ENCODE measurements around the gene SARDH. TPM values are rescaled to one million over a fixed set of nuclear protein-coding genes. Genes with fewer than 3 reads are reported as not detected.

SARDH gene
- total RNA-seq, 1 experiment from 2014 or later, result 5.6 TPM

DNA sequence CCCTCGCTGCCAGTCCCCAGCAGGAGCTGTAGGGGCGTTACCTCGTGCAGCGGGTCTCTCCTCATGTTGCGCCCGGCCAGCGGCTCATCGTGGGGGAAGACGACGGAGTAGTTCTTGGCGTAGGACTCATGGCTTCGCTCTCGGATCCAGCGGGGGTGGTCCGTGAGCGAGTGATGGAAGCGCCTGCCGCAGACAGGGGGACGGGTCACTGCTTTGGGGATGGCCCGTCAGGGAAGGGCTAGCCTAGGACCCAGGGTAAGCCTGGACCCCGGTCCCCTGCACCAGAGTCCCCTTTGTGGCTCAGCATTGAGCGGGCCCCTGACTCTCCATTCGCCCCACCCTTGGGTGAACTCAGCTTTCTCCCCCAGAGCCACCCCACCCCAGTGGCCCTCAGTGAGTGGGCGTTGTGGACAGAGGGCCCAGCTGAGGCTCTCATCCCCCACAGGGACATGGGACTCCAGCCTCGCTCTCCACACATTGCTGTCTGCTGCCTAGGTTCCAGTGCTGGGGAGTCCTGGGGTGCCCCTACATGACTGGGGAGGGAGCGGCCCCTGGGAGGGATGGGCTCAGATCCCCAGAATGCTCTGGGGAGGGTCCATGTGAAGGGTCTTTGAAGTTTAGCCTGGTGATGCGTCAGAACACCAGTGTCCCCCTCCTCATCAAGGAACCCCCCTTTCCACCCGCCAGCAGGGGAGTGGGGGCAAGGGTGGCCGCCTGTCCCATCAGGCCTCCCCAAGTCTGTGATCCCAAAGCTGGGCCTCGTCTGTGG is 29.7 kb downstream of the SARDH start:
- H3K9me2 ChIP-seq (ENCODE audit: insufficient read depth), result no peaks in the 10 kb centered on the region
- H4K20me1 ChIP-seq (ENCODE audit: insufficient read depth), result no peaks in the 10 kb centered on the region
- intact Hi-C loops (cut with micrococcal nuclease), result no loop called here
- BruUV-seq (replicated peaks), result no TSS peak
- no peak overlapping the region for H2AFZ ChIP-seq (ENCODE audit: low read depth, low read length, poor library complexity, severe bottlenecking)
- no peak overlapping the region for H3K27ac ChIP-seq (ENCODE audit: low read depth, low read length)
- ATAC-seq (no peak), DNase-seq (ENCODE audit: low read depth, low spot score) (no peak)
- H3K27me3 ChIP-seq (ENCODE audit: insufficient read depth, low read length), result no peaks in the 10 kb centered on the region
- H3K9ac ChIP-seq (ENCODE audit: low read length), result no peak overlapping the region
- ChIA-PET RAD21 (ENCODE audit: low non-redundant PET in 1 of 2, low total read pairs in 2 of 2, uncharacterized antibody in 2 of 2, unreplicated experiment in 2 of 2) (no interaction called here), CTCF (no interaction called here), POLR2A (no interaction called here)
- no peaks in the 10 kb centered on the region for H3K9me3 ChIP-seq (ENCODE audit: control insufficient read depth in 1 of 2, insufficient read depth in 1 of 2, low read depth in 1 of 2, low read length in 2 of 2)
- no peak overlapping the region for H3K4me3 ChIP-seq (replicated peaks in 1 of 2; ENCODE audit: low read depth in 1 of 2, low read length in 2 of 2)
- H3K4me2 ChIP-seq (ENCODE audit: low read length), result no peak overlapping the region
- TF ChIP-seq SP1 (IDR thresholded peaks at IDR 0.05; ENCODE audit: low read depth), result no peak
- no peak for TF ChIP-seq CTCF (IDR thresholded peaks at IDR 0.05 in 2 of 3, conservative IDR thresholded peaks at IDR 0.05 in 1 of 3; ENCODE audit: borderline replicate concordance in 1 of 3, insufficient read depth in 1 of 3, low read depth in 2 of 3, low read length in 2 of 3)
- TF ChIP-seq POLR2A (IDR thresholded peaks at IDR 0.05; ENCODE audit: borderline replicate concordance, extremely low read depth, insufficient read depth, insufficient read length), result no peak
- no peak for TF ChIP-seq REST (IDR thresholded peaks at IDR 0.05; ENCODE audit: low read depth)
- no peak for TF ChIP-seq EZH2phosphoT487 (IDR thresholded peaks at IDR 0.05; ENCODE audit: borderline replicate concordance)
- no peak for TF ChIP-seq ZNF274 (IDR thresholded peaks at IDR 0.05; ENCODE audit: low read depth, low read length)
- no peak for TF ChIP-seq ZFX (IDR thresholded peaks at IDR 0.05)
- no peak for TF ChIP-seq RAD21 (IDR thresholded peaks at IDR 0.05; ENCODE audit: low read depth)
- TF ChIP-seq CBX3 (IDR thresholded peaks at IDR 0.05; ENCODE audit: low read depth), result no peak
- TF ChIP-seq EGR1 (IDR thresholded peaks at IDR 0.05; ENCODE audit: low read depth), result no peak
- TF ChIP-seq, protein P1, sequence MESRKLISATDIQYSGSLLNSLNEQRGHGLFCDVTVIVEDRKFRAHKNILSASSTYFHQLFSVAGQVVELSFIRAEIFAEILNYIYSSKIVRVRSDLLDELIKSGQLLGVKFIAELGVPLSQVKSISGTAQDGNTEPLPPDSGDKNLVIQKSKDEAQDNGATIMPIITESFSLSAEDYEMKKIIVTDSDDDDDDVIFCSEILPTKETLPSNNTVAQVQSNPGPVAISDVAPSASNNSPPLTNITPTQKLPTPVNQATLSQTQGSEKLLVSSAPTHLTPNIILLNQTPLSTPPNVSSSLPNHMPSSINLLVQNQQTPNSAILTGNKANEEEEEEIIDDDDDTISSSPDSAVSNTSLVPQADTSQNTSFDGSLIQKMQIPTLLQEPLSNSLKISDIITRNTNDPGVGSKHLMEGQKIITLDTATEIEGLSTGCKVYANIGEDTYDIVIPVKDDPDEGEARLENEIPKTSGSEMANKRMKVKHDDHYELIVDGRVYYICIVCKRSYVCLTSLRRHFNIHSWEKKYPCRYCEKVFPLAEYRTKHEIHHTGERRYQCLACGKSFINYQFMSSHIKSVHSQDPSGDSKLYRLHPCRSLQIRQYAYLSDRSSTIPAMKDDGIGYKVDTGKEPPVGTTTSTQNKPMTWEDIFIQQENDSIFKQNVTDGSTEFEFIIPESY (IDR thresholded peaks at IDR 0.05; ENCODE audit: extremely low read depth, insufficient replicate concordance, low read length), result no peak
- no peak for TF ChIP-seq ELF1 (IDR thresholded peaks at IDR 0.05; ENCODE audit: borderline replicate concordance, low read depth)
- no peak for TF ChIP-seq MAX (IDR thresholded peaks at IDR 0.05)
- no peak for TF ChIP-seq FOSL1 (IDR thresholded peaks at IDR 0.05; ENCODE audit: low read depth)
- no peak for TF ChIP-seq JUND (IDR thresholded peaks at IDR 0.05)
- no peak for TF ChIP-seq YY1 (IDR thresholded peaks at IDR 0.05; ENCODE audit: extremely low read depth, insufficient replicate concordance, low read depth, low read length)
- H3K36me3 ChIP-seq (ENCODE audit: control insufficient read depth in 1 of 2, insufficient read depth in 2 of 2, low read length in 2 of 2), result no peaks in the 10 kb centered on the region
- no peaks in the 10 kb centered on the region for H3K79me2 ChIP-seq (ENCODE audit: insufficient read depth, low read length)
- H3K4me1 ChIP-seq (ENCODE audit: control insufficient read depth in 1 of 2, insufficient read depth in 2 of 2, low read length in 2 of 2), result no peaks in the 10 kb centered on the region

Measured in HCT116 (cell line).